H1 (cell line): ENCODE data around the gene RAB11FIP3. TPM values are rescaled to one million over a fixed set of nuclear protein-coding genes. Genes with fewer than 3 reads are reported as not detected.

Experiments
- CTCF ChIA-PET: fragments of 300-600 bp; sonication (Branson Sonifier 250); formaldehyde crosslinking; loops from one replicate; lab custom pipeline; 2021; ENCODE audit not compliant: partially characterized antibody; lab: Charles Lee
- POLR2A ChIA-PET: fragments of 300-600 bp; sonication (Branson Sonifier 250); formaldehyde crosslinking; loops from one replicate; lab custom pipeline; 2021; ENCODE audit warnings: inconsistent platforms; ENCODE audit not compliant: partially characterized antibody; lab: Charles Lee
- DNase-seq, 2 experiments: peaks; one replicate each; pipeline versions ENCODE4 v3.0.0 to v3.0.0-alpha.2; 2010 to 2022; ENCODE audit warnings: low spot score in 2 of 2, low read depth in 1 of 2, mixed read lengths in 1 of 2
- FAIRE-seq: peaks from 2 replicates; lab custom pipeline; 2011; peaks lifted over from hg19 to GRCh38; lab: Jason Lieb, UNC
- H2AFZ ChIP-seq: 2 replicates; pipeline ENCODE4 v1.8.1; 2012; ENCODE audit warnings: low read length, inconsistent platforms
- H2AK5ac ChIP-seq: 2 replicates; pipeline ENCODE4 v1.6.1; 2013; ENCODE audit warnings: low read depth, low read length
- H2BK120ac ChIP-seq: replicated peaks from 2 replicates; pipeline ENCODE3; 2013; ENCODE audit warnings: low read depth, low read length, inconsistent platforms
- H2BK12ac ChIP-seq: 2 replicates; pipeline ENCODE4 v1.6.1; 2013; ENCODE audit warnings: low read depth, low read length
- H2BK15ac ChIP-seq: 2 replicates; pipeline ENCODE4 v1.6.1; 2013; ENCODE audit warnings: low read length
- H2BK20ac ChIP-seq: 2 replicates; pipeline ENCODE4 v1.6.1; 2013; ENCODE audit warnings: low read length
- H2BK5ac ChIP-seq: 2 replicates; pipeline ENCODE4 v1.6.1; 2013; ENCODE audit warnings: low read depth, low read length
- H3K14ac ChIP-seq: 2 replicates; pipeline ENCODE4 v1.6.1; 2013; ENCODE audit warnings: inconsistent platforms; ENCODE audit not compliant: insufficient read length
- H3K18ac ChIP-seq: 2 replicates; pipeline ENCODE4 v1.6.1; 2013; ENCODE audit warnings: low read length; ENCODE audit errors: extremely low read depth
- H3K23ac ChIP-seq: 2 replicates; pipeline ENCODE4 v1.6.1; 2013; ENCODE audit warnings: inconsistent platforms; ENCODE audit not compliant: insufficient read length
- H3K23me2 ChIP-seq: 2 replicates; pipeline ENCODE4 v1.6.1; 2013; ENCODE audit warnings: low read depth, low read length
- H3K27ac ChIP-seq: 2 replicates; pipeline ENCODE4 v1.6.1; 2011; ENCODE audit warnings: low read depth, low read length, inconsistent platforms
- H3K27me3 ChIP-seq, 4 experiments: replicated peaks in 1 of 4; 1 replicate in 1 of 4; 2 replicates in 3 of 4; pipeline versions ENCODE4 v1.6.1 to v1.8.1; 2011 to 2013; ENCODE audit warnings: low read length in 3 of 4, mild to moderate bottlenecking in 3 of 4, inconsistent platforms in 2 of 4, mixed read lengths in 2 of 4, moderate library complexity in 1 of 4; ENCODE audit not compliant: control insufficient read depth in 3 of 4, insufficient read depth in 3 of 4; ENCODE audit errors: extremely low read depth in 1 of 4
- H3K36me3 ChIP-seq, 4 experiments: 2 replicates each; pipeline versions ENCODE4 v1.6.1 to v1.8.1; 2011 to 2013; ENCODE audit warnings: mild to moderate bottlenecking in 4 of 4, low read length in 3 of 4, moderate library complexity in 2 of 4, control low read depth in 1 of 4, inconsistent platforms in 1 of 4; ENCODE audit not compliant: insufficient read depth in 4 of 4, control insufficient read depth in 2 of 4
- H3K4ac ChIP-seq: replicated peaks from 2 replicates; pipeline ENCODE3; 2013; ENCODE audit warnings: low read length, low read depth, mixed read lengths, inconsistent platforms; ENCODE audit not compliant: insufficient read length
- H3K4me1 ChIP-seq, 4 experiments: replicated peaks in 1 of 4; 1 replicate in 1 of 4; 2 replicates in 3 of 4; pipeline versions ENCODE4 v1.6.1 to v1.8.1; 2011 to 2013; ENCODE audit warnings: low read length in 3 of 4, inconsistent platforms in 2 of 4, mixed read lengths in 1 of 4; ENCODE audit not compliant: insufficient read depth in 4 of 4, control insufficient read depth in 3 of 4
- H3K4me2 ChIP-seq, 2 experiments: 2 replicates each; pipeline versions ENCODE4 v1.6.1 to v1.8.1; 2011 to 2013; ENCODE audit warnings: low read depth in 2 of 2, low read length in 2 of 2, control low read depth in 1 of 2, inconsistent platforms in 1 of 2, mild to moderate bottlenecking in 1 of 2; ENCODE audit not compliant: insufficient read depth in 1 of 2
- H3K4me3 ChIP-seq, 4 experiments: fragments of 200-600, 300-600 bp in 1 of 4; sonication (generic), shearing (Covaris generic), sonication (Bioruptor Twin) in 1 of 4; 2 replicates each; pipeline versions ENCODE4 v1.5.1 to v1.8.1; 2011 to 2016; ENCODE audit warnings: low read length in 4 of 4, low read depth in 3 of 4, control low read depth in 2 of 4, inconsistent platforms in 2 of 4, mild to moderate bottlenecking in 2 of 4, mixed read lengths in 1 of 4, moderate library complexity in 1 of 4; ENCODE audit not compliant: insufficient read depth in 2 of 4; ENCODE audit errors: extremely low read depth in 1 of 4
- H3K56ac ChIP-seq: replicated peaks from 2 replicates; pipeline ENCODE3; 2013; ENCODE audit warnings: low read depth, mild to moderate bottlenecking, mixed read lengths, low read length, inconsistent platforms; ENCODE audit not compliant: insufficient read length
- H3K79me1 ChIP-seq: 2 replicates; pipeline ENCODE4 v1.6.1; 2013; ENCODE audit warnings: low read depth, low read length, control low read depth
- H3K79me2 ChIP-seq, 2 experiments: 2 replicates each; pipeline versions ENCODE4 v1.6.1 to v1.8.1; 2012 to 2013; ENCODE audit warnings: low read length in 2 of 2, mild to moderate bottlenecking in 2 of 2, inconsistent platforms in 1 of 2; ENCODE audit not compliant: insufficient read depth in 2 of 2, control insufficient read depth in 1 of 2
- H3K9ac ChIP-seq, 4 experiments: replicated peaks in 1 of 4; 1 replicate in 1 of 4; 2 replicates in 3 of 4; pipeline versions ENCODE4 v1.6.1 to v1.8.1; 2011 to 2013; ENCODE audit warnings: low read depth in 3 of 4, low read length in 3 of 4, control low read depth in 2 of 4, mild to moderate bottlenecking in 2 of 4, moderate library complexity in 2 of 4, inconsistent platforms in 1 of 4; ENCODE audit errors: extremely low read depth in 1 of 4
- H3K9me3 ChIP-seq, 2 experiments: 2 replicates each; pipeline versions ENCODE4 v1.6.1 to v1.8.1; 2012 to 2013; ENCODE audit warnings: mild to moderate bottlenecking in 2 of 2, moderate library complexity in 2 of 2, control low read depth in 1 of 2, inconsistent platforms in 1 of 2, low read depth in 1 of 2, low read length in 1 of 2, mixed read lengths in 1 of 2; ENCODE audit not compliant: insufficient read depth in 2 of 2
- H4K20me1 ChIP-seq, 2 experiments: replicated peaks in 1 of 2; 2 replicates each; pipeline versions ENCODE3 to v1.8.1; 2011 to 2013; ENCODE audit warnings: inconsistent platforms in 2 of 2, low read length in 2 of 2, mild to moderate bottlenecking in 1 of 2; ENCODE audit not compliant: insufficient read depth in 2 of 2, control insufficient read depth in 1 of 2
- H4K5ac ChIP-seq: 2 replicates; pipeline ENCODE4 v1.6.1; 2013; ENCODE audit warnings: low read length, low read depth, mixed read lengths, inconsistent platforms; ENCODE audit not compliant: insufficient read length
- H4K8ac ChIP-seq: 2 replicates; pipeline ENCODE4 v1.8.0; 2013; ENCODE audit warnings: mild to moderate bottlenecking, moderate library complexity, low read length, inconsistent platforms; ENCODE audit not compliant: insufficient read depth; ENCODE audit errors: extremely low read depth
- H4K91ac ChIP-seq: replicated peaks from 2 replicates; pipeline ENCODE3; 2013; ENCODE audit warnings: low read length, mixed read lengths, inconsistent platforms; ENCODE audit not compliant: insufficient read length
- BCL11A ChIP-seq, 2 experiments: IDR thresholded peaks; one replicate each; pipeline ENCODE4 v1.6.1; 2011; ENCODE audit warnings: low read depth in 2 of 2, low read length in 2 of 2, mild to moderate bottlenecking in 2 of 2
- GABPA ChIP-seq: IDR thresholded peaks from 2 replicates; pipeline ENCODE4 v1.6.1; 2011; ENCODE audit warnings: mild to moderate bottlenecking, low read length, moderate library complexity, borderline replicate concordance; ENCODE audit not compliant: insufficient read depth
- GTF2F1 ChIP-seq: IDR thresholded peaks from 2 replicates; pipeline ENCODE4 v1.6.1; 2012; ENCODE audit warnings: low read depth, low read length, improper control_type of control experiment, borderline replicate concordance
- KDM1A ChIP-seq: fragments of 200-600, 300-600 bp; sonication (generic); IDR thresholded peaks from 2 replicates; pipeline ENCODE4 v1.7.1; 2016; ENCODE audit warnings: mild to moderate bottlenecking, low read length, borderline replicate concordance
- RAD21 ChIP-seq, 2 experiments: IDR thresholded peaks in 1 of 2; conservative IDR thresholded peaks in 1 of 2; 2 replicates each; pipeline ENCODE4 v1.6.1; 2011; ENCODE audit warnings: low read depth in 2 of 2, low read length in 2 of 2, improper control_type of control experiment in 1 of 2, inconsistent platforms in 1 of 2, mild to moderate bottlenecking in 1 of 2, moderate library complexity in 1 of 2
- SIRT6 ChIP-seq: IDR thresholded peaks from one replicate; pipeline ENCODE4 v1.7.1; 2012; ENCODE audit warnings: low read length, inconsistent platforms
- WGBS, 2 experiments: shearing (Covaris generic) in 1 of 2; methylation state at CpG; one replicate each; pipeline versions ENCODE4 v1.1.6 to v1.1.7; 2013 to 2015; ENCODE audit warnings: low lambda C conversion rate in 2 of 2, mixed read lengths in 2 of 2, inconsistent platforms in 1 of 2, low coverage in 1 of 2, missing lambda C conversion rate in 1 of 2; ENCODE audit not compliant: insufficient replicate concordance in 2 of 2, insufficient coverage in 1 of 2, insufficient read length in 1 of 2; ENCODE audit errors: extremely low coverage in 1 of 2, missing lambda C conversion rate in 1 of 2; 5-methylcytosine and 5-hydroxymethylcytosine counted together
- polyA plus RNA-seq, 7 experiments: library from polyadenylated mRNA; depleted of rRNA in 3 of 7; stranded (reverse) in 5 of 7; unstranded in 2 of 7; fragments of >200 nt in 5 of 7; fragments of 200-250 nt in 2 of 7; gene quantifications; 1 replicate in 5 of 7; 2 replicates in 1 of 7; 4 replicates in 1 of 7; pipeline versions ENCODE4 v1.2.1 to v1.2.3, GENCODE V29; 2011 to 2013; ENCODE audit warnings: missing spikeins in 2 of 7, mixed read lengths in 2 of 7
- total RNA-seq: library from RNA; stranded (reverse); fragmentation: NEBNext Ultra II Directional; extraction: Animal tissue kit (Norgen Biotek cat#: 25700); gene quantifications from 2 replicates; pipeline ENCODE4 v1.2.1, GENCODE V29; 2021

The RAB11FIP3 gene
- total and polyA plus RNA-seq, 2 of the 8 experiments (the other 6 are each of a cell fraction or from before 2014, with no cell fraction given), result 9.3 to 35.2 TPM

- WGBS, 2 experiments, result 92% methylated on average over 8 of the region's 8 CpGs; no CpG with 5 or more reads in 1 of the 2 experiments
- Histone ChIP-seq H3K27me3 (no peaks in the 10 kb centered on the region), H2BK5ac (no peak overlapping the region), H3K36me3 (peaks cover 2 to 10% (median 6%) of the 10 kb centered on the region in 4 experiments; a peak in 5 of 8 replicates), H3K9me3 (no peaks in the 10 kb centered on the region), H4K8ac (no peak overlapping the region), H3K4me1 (no peaks in the 10 kb centered on the region; a peak in 1 of 7 replicates), H3K9ac (no peak overlapping the region), H2AK5ac (no peak overlapping the region), H3K18ac (no peak overlapping the region), H3K23me2 (no peaks in the 10 kb centered on the region), H3K4ac (no peak overlapping the region), H2BK120ac (no peak overlapping the region), H3K23ac (no peak overlapping the region), H3K14ac (no peak overlapping the region), H3K27ac (no peak overlapping the region), H3K4me3 (no peak overlapping the region), H4K20me1 (peaks cover 0 to 3% of the 10 kb centered on the region in 2 experiments), H4K91ac (no peak overlapping the region), H3K56ac (no peak overlapping the region), H3K79me1 (no peaks in the 10 kb centered on the region), H3K4me2 (no peak overlapping the region), H4K5ac (no peak overlapping the region), H3K79me2 (no peaks in the 10 kb centered on the region), H2BK15ac (no peak overlapping the region), H2BK12ac (no peak overlapping the region), H2BK20ac (no peak overlapping the region), H2AFZ (no peak overlapping the region)
- FAIRE-seq, result no peak
- ChIA-PET CTCF (interaction anchor here (1.2 kb wide), 1 partner anchor 124 kb away, joined by 4 read pairs; no protein-coding TSS in a partner anchor), POLR2A (no interaction called here)
- TF ChIP-seq SIRT6, result no peak
- no peak for TF ChIP-seq GTF2F1
- TF ChIP-seq GABPA, result no peak
- TF ChIP-seq KDM1A, result no peak
- TF ChIP-seq RAD21 (IDR thresholded peaks at IDR 0.05 in 1 of 2, conservative IDR thresholded peaks at IDR 0.05 in 1 of 2; ENCODE audit: low read depth in 2 of 2, low read length in 2 of 2), result no peak
- no peak for TF ChIP-seq BCL11A (IDR thresholded peaks at IDR 0.05; ENCODE audit: low read depth in 2 of 2, low read length in 2 of 2)
- no peak for DNase-seq
Measured at GRCh38 chr16:516301-516700, 90.9 kb downstream of the RAB11FIP3 start.
